ENCODE measurements around the gene SPTAN1. TPM values are rescaled to one million over a fixed set of nuclear protein-coding genes. Genes with fewer than 3 reads are reported as not detected.

SPTAN1 gene
- total RNA-seq, 1 donor from 2014 or later, result 292 TPM

- Histone ChIP-seq H3K27me3 (no peaks in the 10 kb centered on the region), H3K9me3 (no peaks in the 10 kb centered on the region), H3K4me3 (no peak overlapping the region), H3K4me1 (peaks cover 42% of the 10 kb centered on the region), H3K36me3 (no peaks in the 10 kb centered on the region), H3K27ac (peak overlapping the region; percentile 98)
- intact Hi-C loops (cut with DNase I), result loop anchor here (10.0 kb wide), 1 partner anchor 135 kb away; the partner anchor contains the start of gene SET
- DNase-seq (ENCODE audit: extremely low spot score in 2 of 2), result no peak
- TF ChIP-seq POLR2A (IDR thresholded peaks at IDR 0.05) (no peak), POLR2AphosphoS5 (IDR thresholded peaks at IDR 0.05; ENCODE audit: insufficient read depth in 1 of 2, low read depth in 1 of 2) (no peak), CTCF (IDR thresholded peaks at IDR 0.05) (no peak)
Measured at GRCh38 chr9:128550226-128550625, 2.2 kb upstream of the SPTAN1 start.

DNA sequence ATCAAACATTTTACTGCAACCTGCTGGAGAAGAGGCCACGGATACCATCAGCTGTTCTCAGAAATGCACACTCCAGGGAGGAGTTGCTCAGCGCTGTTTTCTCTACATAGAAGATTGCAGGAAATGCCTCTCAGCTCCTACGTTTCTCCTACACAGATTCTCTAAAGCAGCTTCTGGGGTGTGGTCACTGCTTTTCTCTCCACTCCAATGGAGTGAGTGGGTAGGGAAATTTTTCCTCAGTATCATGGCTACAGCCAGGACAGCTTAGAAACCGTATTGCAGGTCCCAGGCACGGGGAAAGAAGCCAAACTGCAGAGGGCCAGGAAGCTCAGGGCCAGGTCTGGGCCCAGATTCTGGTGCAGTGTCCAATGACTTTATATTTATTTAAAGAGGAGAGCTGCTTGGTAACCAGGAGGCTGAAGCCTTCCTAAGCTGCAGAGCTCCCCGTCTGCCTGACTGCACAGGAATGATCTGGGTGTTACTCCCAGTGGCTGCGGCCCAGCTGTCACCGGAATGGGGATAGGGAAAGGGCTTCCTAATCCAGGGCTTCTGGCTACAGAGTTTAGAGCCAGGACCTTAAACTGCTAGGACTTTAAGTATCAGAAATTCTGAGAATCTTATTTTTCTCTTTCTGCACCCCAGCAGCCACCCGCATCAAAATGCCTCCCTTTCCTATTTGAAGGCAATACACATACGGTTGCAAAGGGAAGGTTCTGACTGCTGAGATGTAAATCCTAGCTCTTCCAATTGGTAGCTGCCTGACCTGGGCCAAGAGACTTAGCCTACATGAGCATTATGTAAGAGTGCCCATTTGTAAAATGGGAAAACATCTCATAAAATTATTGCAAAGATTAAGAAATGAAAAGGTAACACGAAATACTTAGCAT lies 1.4 kb upstream of the SPTAN1 start:
- Histone ChIP-seq H3K4me1 (peaks cover 50% of the 10 kb centered on the region), H3K27ac (peak overlapping the region; percentile 98), H3K36me3 (no peaks in the 10 kb centered on the region), H3K4me3 (peak overlapping the region; percentile 77 to 95), H3K9me3 (no peaks in the 10 kb centered on the region), H3K27me3 (no peaks in the 10 kb centered on the region)
- DNase-seq (ENCODE audit: extremely low spot score in 2 of 2), result no peak
- intact Hi-C loops (cut with DNase I), result loop anchor here (10.0 kb wide), 1 partner anchor 134 kb away; the partner anchor contains the start of gene SET
- TF ChIP-seq CTCF (IDR thresholded peaks at IDR 0.05), result no peak
- no peak for TF ChIP-seq POLR2A (IDR thresholded peaks at IDR 0.05)
- no peak for TF ChIP-seq POLR2AphosphoS5 (IDR thresholded peaks at IDR 0.05; ENCODE audit: insufficient read depth in 1 of 2, low read depth in 1 of 2)

- H3K36me3 ChIP-seq, result no peaks in the 10 kb centered on the region
- intact Hi-C loops (cut with DNase I), result loop anchor here (10.0 kb wide), 1 partner anchor 133 kb away; the partner anchor contains the start of gene SET
- H3K27me3 ChIP-seq, result no peaks in the 10 kb centered on the region
- peak overlapping the region; percentile 77 to 95 for H3K4me3 ChIP-seq
- H3K9me3 ChIP-seq, result no peaks in the 10 kb centered on the region
- DNase-seq (ENCODE audit: extremely low spot score in 2 of 2), result no peak
- H3K4me1 ChIP-seq, result peaks cover 57% of the 10 kb centered on the region
- H3K27ac ChIP-seq, result peak overlapping the region; percentile 98
- TF ChIP-seq POLR2AphosphoS5 (IDR thresholded peaks at IDR 0.05; ENCODE audit: insufficient read depth in 1 of 2, low read depth in 1 of 2) (no peak), CTCF (IDR thresholded peaks at IDR 0.05) (peak in 1 of 3 experiments; percentile 19), POLR2A (IDR thresholded peaks at IDR 0.05) (peak in 1 of 2 donors; percentile 53)
Measured at GRCh38 chr9:128551657-128552152, 682 bp upstream of the SPTAN1 start.

DNA sequence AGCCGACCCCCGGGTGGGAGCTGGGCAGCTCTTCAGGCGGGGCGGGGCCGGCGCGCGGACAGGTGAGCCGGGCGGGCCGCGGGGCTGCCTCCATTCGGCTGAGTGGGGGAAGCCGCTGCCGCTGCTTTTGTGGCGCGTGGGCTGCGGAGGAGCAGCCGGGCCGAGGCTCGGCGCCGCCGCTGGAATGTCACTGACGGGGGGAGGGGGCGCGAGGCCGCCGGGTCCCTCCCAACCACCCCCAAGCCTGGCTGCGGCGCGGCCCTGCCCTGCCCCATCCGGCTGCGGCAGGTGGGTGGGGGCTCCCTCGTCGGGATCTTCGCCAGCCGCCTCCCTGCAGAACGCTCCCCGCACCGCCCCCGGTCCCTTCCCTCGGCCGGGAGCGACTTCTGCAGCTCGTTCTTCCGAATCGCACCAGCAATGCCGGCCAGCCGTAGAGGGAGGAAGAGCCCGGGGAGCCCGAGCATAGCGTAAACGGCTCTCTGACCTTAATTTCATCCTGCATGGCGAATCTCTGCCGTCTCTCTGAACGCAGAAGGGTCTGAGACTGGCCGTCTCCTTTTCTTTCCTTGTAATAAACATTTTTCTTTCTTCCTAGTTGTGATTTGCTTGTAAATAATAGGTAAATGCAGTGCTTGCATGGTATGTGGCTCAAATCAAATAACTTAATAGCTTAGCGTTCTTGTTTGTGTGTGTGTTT lies 505 bp downstream of the SPTAN1 start:
- DNase-seq (ENCODE audit: extremely low spot score in 2 of 2), result no peak
- no peak for TF ChIP-seq POLR2A (IDR thresholded peaks at IDR 0.05)
- TF ChIP-seq CTCF (IDR thresholded peaks at IDR 0.05), result no peak
- TF ChIP-seq POLR2AphosphoS5 (IDR thresholded peaks at IDR 0.05; ENCODE audit: insufficient read depth in 1 of 2, low read depth in 1 of 2), result no peak
- Histone ChIP-seq H3K9me3 (no peaks in the 10 kb centered on the region), H3K27me3 (no peaks in the 10 kb centered on the region), H3K27ac (peak overlapping the region; percentile 98), H3K4me1 (peaks cover 66% of the 10 kb centered on the region), H3K4me3 (peak overlapping the region; percentile 77 to 95), H3K36me3 (no peaks in the 10 kb centered on the region)
- intact Hi-C loops (cut with DNase I), result loop anchor here (10.0 kb wide), 1 partner anchor 132 kb away; the partner anchor contains the start of gene SET
